Fibroblast of the aortic adventitia (primary cell): Measurements from ENCODE around the gene ZNF600. TPM values are rescaled to one million over a fixed set of nuclear protein-coding genes. Genes with fewer than 3 reads are reported as not detected.
A peak's percentile ranks its signal among the peaks of the same experiment; 100 is the strongest.
"Not testable (repeated sequence)": the region's sequence is repeated elsewhere in the genome, so short reads cannot be mapped to it uniquely, and the experiment has no call there.

Experiments
- DNase-seq: peaks from one replicate; pipeline ENCODE4 v3.0.0-alpha.2; 2010; ENCODE audit warnings: low read depth
- H3K4me3 ChIP-seq: 2 replicates; pipeline ENCODE4 v1.5.1; 2011; ENCODE audit warnings: low read depth, mild to moderate bottlenecking, control low read depth, low read length, moderate library complexity
- total RNA-seq: library from RNA; depleted of rRNA; stranded (reverse); fragments of >200 nt; gene quantifications from 2 replicates; pipeline ENCODE4 v1.2.3, GENCODE V29; 2012; ENCODE audit warnings: low replicate concordance
- TF ChIP-seq, protein P1 (sequence below): IDR thresholded peaks from 2 replicates; pipeline ENCODE4 v1.5.1; 2011; ENCODE audit warnings: mild to moderate bottlenecking, low read length, control low read depth, inconsistent platforms; ENCODE audit not compliant: insufficient read depth

ZNF600 gene
- total RNA-seq, 1 donor, result 5.7 TPM

DNA sequence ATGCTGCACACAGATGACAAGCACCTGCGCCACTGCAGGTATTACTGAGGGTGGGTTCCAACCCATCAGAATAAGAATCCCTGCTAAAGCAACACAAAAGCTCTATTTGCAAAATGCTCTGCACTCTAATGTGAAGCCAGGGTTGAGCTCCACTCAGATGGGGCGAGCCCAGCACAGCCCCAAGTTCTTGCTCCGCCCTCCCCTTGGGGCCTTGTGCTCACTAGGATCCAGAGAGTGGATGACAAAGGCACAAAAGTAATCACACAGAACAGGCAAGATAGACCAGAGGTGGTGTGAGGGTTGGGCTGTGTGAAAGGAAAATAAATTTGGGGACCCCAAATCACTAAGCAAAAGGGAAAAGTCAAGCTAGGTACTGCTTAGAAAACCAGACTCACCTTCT, 43.5 kb downstream of the ZNF600 start:
- no peak overlapping the region for H3K4me3 ChIP-seq
- DNase-seq, result no peak
- TF ChIP-seq, protein P1, sequence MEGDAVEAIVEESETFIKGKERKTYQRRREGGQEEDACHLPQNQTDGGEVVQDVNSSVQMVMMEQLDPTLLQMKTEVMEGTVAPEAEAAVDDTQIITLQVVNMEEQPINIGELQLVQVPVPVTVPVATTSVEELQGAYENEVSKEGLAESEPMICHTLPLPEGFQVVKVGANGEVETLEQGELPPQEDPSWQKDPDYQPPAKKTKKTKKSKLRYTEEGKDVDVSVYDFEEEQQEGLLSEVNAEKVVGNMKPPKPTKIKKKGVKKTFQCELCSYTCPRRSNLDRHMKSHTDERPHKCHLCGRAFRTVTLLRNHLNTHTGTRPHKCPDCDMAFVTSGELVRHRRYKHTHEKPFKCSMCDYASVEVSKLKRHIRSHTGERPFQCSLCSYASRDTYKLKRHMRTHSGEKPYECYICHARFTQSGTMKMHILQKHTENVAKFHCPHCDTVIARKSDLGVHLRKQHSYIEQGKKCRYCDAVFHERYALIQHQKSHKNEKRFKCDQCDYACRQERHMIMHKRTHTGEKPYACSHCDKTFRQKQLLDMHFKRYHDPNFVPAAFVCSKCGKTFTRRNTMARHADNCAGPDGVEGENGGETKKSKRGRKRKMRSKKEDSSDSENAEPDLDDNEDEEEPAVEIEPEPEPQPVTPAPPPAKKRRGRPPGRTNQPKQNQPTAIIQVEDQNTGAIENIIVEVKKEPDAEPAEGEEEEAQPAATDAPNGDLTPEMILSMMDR, result no peak

DNA sequence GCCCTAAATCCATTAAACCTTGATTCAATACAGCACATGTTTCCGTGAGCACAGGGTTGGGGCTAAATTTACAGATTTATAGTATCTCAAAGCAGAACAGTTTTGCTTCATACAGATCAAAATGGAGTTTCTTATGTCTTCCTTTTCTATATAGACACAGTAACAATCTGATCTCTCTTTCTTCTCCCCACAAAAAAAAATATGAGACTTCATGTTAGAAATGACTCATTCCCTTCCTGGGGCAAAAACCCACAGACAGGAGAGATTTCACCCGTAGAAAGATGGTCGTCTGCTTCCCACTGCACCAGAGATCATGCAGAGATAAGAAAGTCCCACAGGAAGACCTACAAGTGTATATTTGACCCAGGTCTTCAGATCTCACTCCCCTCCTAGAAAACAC, 44.1 kb downstream of the ZNF600 start:
- DNase-seq, result no peak
- no peak overlapping the region for H3K4me3 ChIP-seq
- TF ChIP-seq, protein P1, result no peak

DNA sequence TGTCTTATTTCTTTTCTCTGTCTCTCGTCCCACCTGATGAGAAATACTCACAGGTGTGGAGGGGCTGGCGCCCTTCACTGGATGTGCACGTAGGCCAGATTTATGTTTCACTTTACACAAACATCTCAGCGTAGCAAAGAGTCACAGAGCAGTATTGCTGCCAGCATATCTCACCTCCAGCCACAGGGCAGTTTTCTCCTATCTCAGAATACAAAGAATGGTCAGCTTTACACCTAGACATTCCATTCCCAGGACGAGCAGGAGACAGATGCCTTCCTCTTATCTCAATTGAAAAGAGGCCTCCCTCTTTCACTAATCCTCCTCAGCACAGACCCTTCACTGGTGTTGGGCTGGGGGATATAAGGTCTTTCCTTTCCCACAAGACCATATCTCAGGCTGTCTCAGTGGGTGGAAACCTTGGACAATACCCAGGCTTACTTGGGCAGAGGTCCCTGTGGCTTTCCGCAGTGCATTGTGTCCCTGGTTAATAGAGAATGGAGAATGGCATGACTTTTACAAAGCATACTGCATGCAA, 44.6 kb downstream of the ZNF600 start:
- DNase-seq, result no peak
- TF ChIP-seq, protein P1, result no peak

DNA sequence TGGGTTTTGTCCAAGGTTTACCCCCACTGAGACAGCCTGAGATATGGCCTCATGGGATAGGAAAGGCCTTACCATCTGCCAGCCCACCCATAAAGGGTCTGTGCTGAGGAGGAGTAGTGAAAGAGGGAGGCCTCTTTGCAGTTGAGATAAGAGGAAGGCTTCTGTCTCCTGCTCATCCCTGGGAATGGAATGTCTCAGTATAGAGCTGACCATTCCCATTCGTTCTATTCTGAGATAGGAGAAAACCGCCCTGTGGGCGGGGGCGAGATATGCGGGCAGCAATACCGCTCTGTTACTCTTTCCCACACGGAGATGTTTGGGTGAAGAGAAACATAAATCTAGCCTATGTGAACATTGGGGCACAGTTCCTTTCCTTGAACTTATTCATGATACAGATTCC, 45.2 kb downstream of the ZNF600 start:
- H3K4me3 ChIP-seq, DNase-seq: not testable (repeated sequence)

More for the DNA sequence above, 44.6 kb downstream of the ZNF600 start:
- H3K4me3 ChIP-seq, result no peak overlapping the region

DNA sequence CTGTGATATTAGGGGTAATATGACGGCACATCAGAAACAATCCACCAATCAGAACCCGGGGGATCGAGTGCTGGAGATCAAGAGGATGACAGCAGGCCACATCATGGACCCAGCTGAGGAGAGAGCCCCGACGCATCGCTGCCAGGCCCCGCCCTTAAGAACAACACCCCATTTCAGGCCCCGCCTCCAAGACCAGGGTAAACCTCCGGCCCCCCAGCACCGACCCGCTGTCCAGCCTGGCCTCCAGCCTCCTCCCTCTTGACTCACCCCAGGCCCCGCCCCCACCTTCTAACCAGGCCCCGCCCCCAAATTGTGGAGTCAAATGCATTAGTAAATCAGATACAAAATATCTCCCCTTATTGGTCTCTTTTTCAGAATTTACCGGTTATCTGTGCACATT, 47.0 kb downstream of the ZNF600 start:
- no peak overlapping the region for H3K4me3 ChIP-seq
- TF ChIP-seq, protein P1, result no peak
- no peak for DNase-seq

DNA sequence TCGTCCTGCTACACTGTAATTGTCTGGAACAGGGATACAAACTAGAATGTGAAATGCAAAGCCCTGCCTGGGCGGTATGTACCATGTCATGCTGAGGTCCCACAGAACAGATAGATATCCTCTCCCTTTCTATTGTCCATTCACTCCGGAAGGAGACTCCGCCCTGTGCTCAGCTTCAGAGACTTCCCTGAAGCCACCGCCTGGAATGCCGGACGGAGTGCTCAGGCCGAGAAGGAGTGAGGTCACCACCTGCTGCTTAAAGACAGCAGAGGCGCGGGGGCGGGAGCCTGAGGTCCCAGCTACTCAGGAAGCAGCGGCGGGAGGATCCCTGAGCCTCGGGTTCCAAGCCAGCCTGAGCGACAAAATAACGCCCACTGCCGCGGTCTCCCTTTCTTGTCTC, 50.9 kb downstream of the ZNF600 start:
- TF ChIP-seq, protein P1, result no peak

DNA sequence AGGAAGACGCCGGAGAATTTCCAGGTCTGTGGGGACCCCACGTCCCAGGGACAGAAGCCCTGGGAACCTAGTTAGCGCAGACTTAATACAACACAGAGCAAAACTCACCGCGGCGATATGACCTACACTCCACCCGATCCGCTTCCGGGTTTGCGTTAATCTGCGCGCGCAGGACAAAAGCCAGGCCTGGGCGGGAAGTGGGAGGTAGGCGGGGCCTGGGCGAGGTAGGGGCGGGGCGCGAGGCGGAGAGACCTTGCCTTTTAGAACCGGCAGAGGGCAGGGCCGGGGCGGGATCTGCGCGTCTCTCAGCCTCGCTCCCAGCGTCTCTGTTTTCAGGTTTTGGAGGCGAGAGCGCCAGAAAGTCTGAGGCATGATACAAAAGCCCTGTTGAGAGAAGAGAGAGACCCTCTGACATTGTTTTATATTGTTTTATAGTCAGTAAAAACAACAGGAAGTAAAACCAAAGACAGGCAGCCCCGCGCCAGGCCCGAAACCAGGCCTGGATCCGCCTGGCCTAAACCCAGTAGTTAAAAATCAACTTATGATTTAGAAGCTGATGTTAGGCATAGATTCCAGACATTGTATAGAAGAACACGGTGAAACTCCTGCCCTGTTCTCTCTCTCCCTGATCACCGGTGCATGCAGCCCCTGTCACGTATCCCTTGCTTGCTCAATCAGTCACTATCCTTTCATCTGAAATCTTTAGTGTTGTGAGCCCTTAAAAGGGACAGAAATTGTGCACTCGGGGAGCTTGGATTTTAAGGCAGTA, 51.5 kb downstream of the ZNF600 start, which contains the start of gene ZNF611:
Gene ZNF611, minus strand, starts transcription at position 152 of the 769 bp plus-strand sequence. CDS start 19,150 bp downstream, outside the sequence.
- DNase-seq, result peak; percentile 92
- H3K4me3 ChIP-seq, result peak within 1 kb of the TSS; percentile 83
- TF ChIP-seq, protein P1, result peak; percentile 81

More for the DNA sequence above, 50.9 kb downstream of the ZNF600 start:
- DNase-seq, result peak; percentile 14
- no peak overlapping the region for H3K4me3 ChIP-seq
